Mesendoderm (in vitro differentiated cells): Measurements from ENCODE around the gene GPRIN2.
"Not testable (repeated sequence)": the region's sequence is repeated elsewhere in the genome, so short reads cannot be mapped to it uniquely, and the experiment has no call there.

Source experiments
- DNase-seq: peaks from one replicate; pipeline ENCODE4 v3.0.0; 2013
- H2AK5ac ChIP-seq: 2 replicates; pipeline ENCODE4 v1.6.1; 2013; ENCODE audit warnings: low read length, inconsistent platforms
- H2BK120ac ChIP-seq: 2 replicates; pipeline ENCODE4 v1.6.1; 2013; ENCODE audit warnings: low read depth, mild to moderate bottlenecking, low read length, moderate library complexity, mixed read lengths
- H2BK15ac ChIP-seq: replicated peaks from 2 replicates; pipeline ENCODE4 v1.6.1; 2013; ENCODE audit warnings: low read depth, mild to moderate bottlenecking, moderate library complexity
- H2BK5ac ChIP-seq: 2 replicates; pipeline ENCODE4 v1.6.1; 2013; ENCODE audit warnings: low read length, inconsistent platforms
- H3K18ac ChIP-seq: 2 replicates; pipeline ENCODE4 v1.6.1; 2013; ENCODE audit warnings: mild to moderate bottlenecking, low read length, mixed read lengths
- H3K23ac ChIP-seq: one replicate; pipeline ENCODE4 v1.6.1; 2013; ENCODE audit warnings: low read length
- H3K27ac ChIP-seq: 2 replicates; pipeline ENCODE4 v1.5.1; 2013; ENCODE audit warnings: low read depth, mild to moderate bottlenecking, inconsistent platforms, low read length, moderate library complexity
- H3K27me3 ChIP-seq: 2 replicates; pipeline ENCODE4 v1.6.1; 2013; ENCODE audit warnings: low read length, control low read depth, mild to moderate bottlenecking, inconsistent platforms; ENCODE audit not compliant: insufficient read depth, poor library complexity
- H3K36me3 ChIP-seq: 2 replicates; pipeline ENCODE4 v1.6.1; 2013; ENCODE audit warnings: low read length, inconsistent platforms; ENCODE audit not compliant: control insufficient read depth, insufficient read depth
- H3K4ac ChIP-seq: one replicate; pipeline ENCODE4 v1.6.1; 2013; ENCODE audit warnings: low read depth, mild to moderate bottlenecking, low read length, moderate library complexity
- H3K4me1 ChIP-seq: 2 replicates; pipeline ENCODE4 v1.6.1; 2013; ENCODE audit warnings: low read depth, low read length, inconsistent platforms; ENCODE audit not compliant: control insufficient read depth
- H3K4me2 ChIP-seq: 2 replicates; pipeline ENCODE4 v1.6.1; 2013; ENCODE audit warnings: low read length
- H3K4me3 ChIP-seq: 2 replicates; pipeline ENCODE4 v1.5.1; 2013; ENCODE audit warnings: mild to moderate bottlenecking, low read length
- H3K56ac ChIP-seq: one replicate; pipeline ENCODE4 v1.6.1; 2013; ENCODE audit warnings: low read length
- H3K79me1 ChIP-seq: 2 replicates; pipeline ENCODE4 v1.6.1; 2013; ENCODE audit warnings: low read length, inconsistent platforms
- H3K79me2 ChIP-seq: 2 replicates; pipeline ENCODE4 v1.6.1; 2013; ENCODE audit warnings: mild to moderate bottlenecking, low read length; ENCODE audit not compliant: control insufficient read depth, insufficient read depth
- H3K9ac ChIP-seq: 2 replicates; pipeline ENCODE4 v1.6.1; 2013; ENCODE audit warnings: low read length, inconsistent platforms
- H4K5ac ChIP-seq: one replicate; pipeline ENCODE4 v1.6.1; 2013; ENCODE audit warnings: low read length
- H4K8ac ChIP-seq: one replicate; pipeline ENCODE4 v1.6.1; 2013; ENCODE audit warnings: low read depth, mild to moderate bottlenecking, control low read depth, low read length, moderate library complexity
- WGBS: extraction: QIAGEN DNeasy Blood & Tissue Kit; methylation state at CpG from one replicate; pipeline ENCODE4 v1.1.7; 2013; ENCODE audit warnings: low lambda C conversion rate, missing lambda C conversion rate; ENCODE audit not compliant: insufficient coverage; ENCODE audit errors: extremely low coverage; 5-methylcytosine and 5-hydroxymethylcytosine counted together

Gene GPRIN2

GRCh38 chr10:46538155-46538554 lies 18.3 kb downstream of the GPRIN2 start:
- Histone ChIP-seq H4K8ac (no peak overlapping the region), H2BK5ac (no peak overlapping the region), H3K4me3 (no peak overlapping the region), H4K5ac (no peak overlapping the region), H3K18ac (no peak overlapping the region), H3K79me1 (no peaks in the 10 kb centered on the region), H2AK5ac (no peak overlapping the region), H3K36me3 (no peaks in the 10 kb centered on the region), H2BK15ac (no peak overlapping the region), H3K4me2 (no peak overlapping the region), H3K23ac (no peak overlapping the region), H3K79me2 (no peaks in the 10 kb centered on the region), H3K9ac (no peak overlapping the region), H2BK120ac (no peak overlapping the region), H3K56ac (no peak overlapping the region), H3K4ac (no peak overlapping the region), H3K27ac (no peak overlapping the region), H3K4me1 (peaks cover 8% of the 10 kb centered on the region), H3K27me3 (no peaks in the 10 kb centered on the region)
- no peak for DNase-seq
- no CpG with 5 or more reads among the region's 5 CpGs for WGBS

- no peak overlapping the region for H3K56ac ChIP-seq
- H3K36me3 ChIP-seq, result no peaks in the 10 kb centered on the region
- DNase-seq, result peak; percentile 85
- no peak overlapping the region for H4K8ac ChIP-seq
- WGBS, result no CpG with 5 or more reads among the region's 5 CpGs
- no peak overlapping the region for H3K18ac ChIP-seq
- no peak overlapping the region for H4K5ac ChIP-seq
- no peak overlapping the region for H2BK120ac ChIP-seq
- H3K23ac ChIP-seq, result no peak overlapping the region
- H3K27me3 ChIP-seq, result no peaks in the 10 kb centered on the region
- H3K27ac ChIP-seq, result no peak overlapping the region
- peaks cover 8% of the 10 kb centered on the region for H3K4me1 ChIP-seq
- H2AK5ac ChIP-seq, result no peak overlapping the region
- H3K4me3 ChIP-seq, result no peak overlapping the region
- H2BK5ac ChIP-seq, result no peak overlapping the region
- no peaks in the 10 kb centered on the region for H3K79me2 ChIP-seq
- H3K4me2 ChIP-seq, result no peak overlapping the region
- no peak overlapping the region for H3K4ac ChIP-seq
- H3K79me1 ChIP-seq, result no peaks in the 10 kb centered on the region
- H2BK15ac ChIP-seq, result no peak overlapping the region
- no peak overlapping the region for H3K9ac ChIP-seq
Measured at GRCh38 chr10:46537309-46537708, 19.1 kb downstream of the GPRIN2 start.

- Histone ChIP-seq H2BK120ac (no peak overlapping the region), H4K5ac (no peak overlapping the region), H3K23ac (no peak overlapping the region), H3K79me2 (no peaks in the 10 kb centered on the region), H3K27ac (no peak overlapping the region), H2BK5ac (no peak overlapping the region), H3K36me3 (no peaks in the 10 kb centered on the region), H3K4me3 (no peak overlapping the region), H4K8ac (no peak overlapping the region), H3K18ac (no peak overlapping the region), H2BK15ac (no peak overlapping the region), H3K4ac (no peak overlapping the region), H3K56ac (no peak overlapping the region), H3K4me1 (peaks cover 4% of the 10 kb centered on the region), H2AK5ac (no peak overlapping the region), H3K27me3 (no peaks in the 10 kb centered on the region), H3K4me2 (no peak overlapping the region), H3K79me1 (no peaks in the 10 kb centered on the region), H3K9ac (no peak overlapping the region)
- no CpG with 5 or more reads among the region's 5 CpGs for WGBS
- no peak for DNase-seq
Measured at GRCh38 chr10:46536781-46537180, 19.7 kb downstream of the GPRIN2 start.

- H3K56ac ChIP-seq, result no peak overlapping the region
- no peaks in the 10 kb centered on the region for H3K27me3 ChIP-seq
- no peak overlapping the region for H3K4me3 ChIP-seq
- H4K5ac ChIP-seq, result no peak overlapping the region
- H2AK5ac ChIP-seq, result no peak overlapping the region
- no peak overlapping the region for H3K27ac ChIP-seq
- no CpG with 5 or more reads among the region's 6 CpGs for WGBS
- H3K23ac ChIP-seq, result no peak overlapping the region
- H3K79me1 ChIP-seq, result no peaks in the 10 kb centered on the region
- H2BK5ac ChIP-seq, result no peak overlapping the region
- no peak overlapping the region for H3K9ac ChIP-seq
- H2BK120ac ChIP-seq, result no peak overlapping the region
- DNase-seq, result no peak
- no peaks in the 10 kb centered on the region for H3K79me2 ChIP-seq
- no peaks in the 10 kb centered on the region for H3K36me3 ChIP-seq
- no peak overlapping the region for H4K8ac ChIP-seq
- H3K4ac ChIP-seq, result no peak overlapping the region
- H3K4me1 ChIP-seq, result peaks cover 3% of the 10 kb centered on the region
- no peak overlapping the region for H2BK15ac ChIP-seq
- no peak overlapping the region for H3K4me2 ChIP-seq
- no peak overlapping the region for H3K18ac ChIP-seq
Measured at GRCh38 chr10:46536171-46536570, 20.3 kb downstream of the GPRIN2 start.

GRCh38 chr10:46534828-46535524 lies 21.5 kb downstream of the GPRIN2 start:
- no peak overlapping the region for H4K5ac ChIP-seq
- H3K23ac ChIP-seq, result no peak overlapping the region
- H2AK5ac ChIP-seq, result no peak overlapping the region
- H3K56ac ChIP-seq, result no peak overlapping the region
- H2BK15ac ChIP-seq, result no peak overlapping the region
- H3K18ac ChIP-seq, result no peak overlapping the region
- no peak overlapping the region for H3K9ac ChIP-seq
- H3K4ac ChIP-seq, result no peak overlapping the region
- no peak overlapping the region for H3K4me2 ChIP-seq
- H2BK120ac ChIP-seq, result no peak overlapping the region
- H3K4me3 ChIP-seq, result no peak overlapping the region
- no peaks in the 10 kb centered on the region for H3K27me3 ChIP-seq
- H3K79me1 ChIP-seq, result no peaks in the 10 kb centered on the region
- H4K8ac ChIP-seq, result no peak overlapping the region
- H3K27ac ChIP-seq, result no peak overlapping the region
- no peaks in the 10 kb centered on the region for H3K79me2 ChIP-seq
- no CpG with 5 or more reads among the region's 6 CpGs for WGBS
- no peaks in the 10 kb centered on the region for H3K36me3 ChIP-seq
- no peak for DNase-seq
- no peaks in the 10 kb centered on the region for H3K4me1 ChIP-seq
- H2BK5ac ChIP-seq, result no peak overlapping the region

GRCh38 chr10:46532256-46532655 lies 24.2 kb downstream of the GPRIN2 start:
- not testable (repeated sequence) for DNase-seq, H4K8ac ChIP-seq, H3K4me3 ChIP-seq, H2BK15ac ChIP-seq, H3K9ac ChIP-seq, H3K23ac ChIP-seq, H3K56ac ChIP-seq, H3K36me3 ChIP-seq, H3K4me1 ChIP-seq, H3K27ac ChIP-seq, H2BK5ac ChIP-seq, H3K18ac ChIP-seq, H3K4ac ChIP-seq, H3K79me1 ChIP-seq, H4K5ac ChIP-seq, H3K79me2 ChIP-seq, H2BK120ac ChIP-seq, H2AK5ac ChIP-seq, H3K4me2 ChIP-seq, H3K27me3 ChIP-seq
- no CpG with 5 or more reads among the region's 1 CpG for WGBS
